ENCODE measurements around the gene CNTN4.

DNA sequence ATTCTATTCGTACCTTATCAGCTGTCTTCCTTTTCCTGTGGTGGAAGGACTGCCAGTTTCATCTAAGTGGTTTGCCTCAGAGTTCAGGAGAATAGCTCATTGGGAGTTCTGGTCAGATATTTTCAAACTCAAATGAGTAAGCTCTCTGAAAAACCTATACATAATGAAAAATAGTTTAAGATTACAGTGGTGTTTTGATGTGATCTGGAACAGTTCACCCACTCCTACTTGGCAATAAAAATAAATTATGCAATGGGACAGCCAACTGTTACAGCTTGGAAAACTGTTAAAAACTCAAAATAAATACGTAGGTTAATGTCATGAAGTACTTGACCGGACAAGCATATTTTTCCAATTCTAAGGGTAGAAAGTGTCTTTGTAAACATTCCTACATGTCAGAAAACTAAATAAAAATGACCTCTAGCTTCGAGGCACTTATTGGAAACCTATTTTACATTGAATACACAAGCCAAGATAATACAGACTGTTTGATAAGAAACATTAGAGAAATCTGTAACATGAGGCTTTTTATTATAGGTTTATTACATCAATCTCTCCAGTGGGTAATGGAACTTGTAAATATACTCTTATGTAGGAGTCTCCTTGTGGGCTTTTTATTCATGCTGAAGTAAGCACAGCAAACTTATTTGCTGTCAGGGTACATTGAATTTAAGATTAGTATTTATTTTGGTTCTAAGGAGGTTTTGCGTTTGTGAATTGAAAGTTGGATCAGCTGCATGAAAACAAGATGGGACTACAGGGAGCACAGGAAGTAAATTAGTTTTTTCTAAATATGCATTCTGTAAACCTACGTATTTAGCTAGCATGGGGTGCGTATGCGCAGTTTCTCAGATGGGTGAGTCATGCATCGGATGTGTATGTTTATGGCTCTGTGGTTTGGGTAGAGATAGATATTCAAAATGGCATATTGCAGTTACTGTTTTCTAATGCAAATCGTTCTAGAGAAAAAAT, 558.4 kb downstream of the CNTN4 start:
- TF ChIP-seq, protein P1, sequence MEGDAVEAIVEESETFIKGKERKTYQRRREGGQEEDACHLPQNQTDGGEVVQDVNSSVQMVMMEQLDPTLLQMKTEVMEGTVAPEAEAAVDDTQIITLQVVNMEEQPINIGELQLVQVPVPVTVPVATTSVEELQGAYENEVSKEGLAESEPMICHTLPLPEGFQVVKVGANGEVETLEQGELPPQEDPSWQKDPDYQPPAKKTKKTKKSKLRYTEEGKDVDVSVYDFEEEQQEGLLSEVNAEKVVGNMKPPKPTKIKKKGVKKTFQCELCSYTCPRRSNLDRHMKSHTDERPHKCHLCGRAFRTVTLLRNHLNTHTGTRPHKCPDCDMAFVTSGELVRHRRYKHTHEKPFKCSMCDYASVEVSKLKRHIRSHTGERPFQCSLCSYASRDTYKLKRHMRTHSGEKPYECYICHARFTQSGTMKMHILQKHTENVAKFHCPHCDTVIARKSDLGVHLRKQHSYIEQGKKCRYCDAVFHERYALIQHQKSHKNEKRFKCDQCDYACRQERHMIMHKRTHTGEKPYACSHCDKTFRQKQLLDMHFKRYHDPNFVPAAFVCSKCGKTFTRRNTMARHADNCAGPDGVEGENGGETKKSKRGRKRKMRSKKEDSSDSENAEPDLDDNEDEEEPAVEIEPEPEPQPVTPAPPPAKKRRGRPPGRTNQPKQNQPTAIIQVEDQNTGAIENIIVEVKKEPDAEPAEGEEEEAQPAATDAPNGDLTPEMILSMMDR (IDR thresholded peaks at IDR 0.05 in 8 of 11, conservative IDR thresholded peaks at IDR 0.05 in 3 of 11), result no peak
- no peak for TF ChIP-seq POLR2A (IDR thresholded peaks at IDR 0.05)

Measured in spleen (tissue), 7 donors.